NOMO-1 (cell line): ENCODE data around the gene CNTROB.

Experiments used
- DNase-seq, 2 experiments: peaks; one replicate each; lab custom pipeline; 2025; ENCODE audit not compliant: unreplicated experiment in 2 of 2; lab: John Stamatoyannopoulos, UW

The CNTROB gene

DNA sequence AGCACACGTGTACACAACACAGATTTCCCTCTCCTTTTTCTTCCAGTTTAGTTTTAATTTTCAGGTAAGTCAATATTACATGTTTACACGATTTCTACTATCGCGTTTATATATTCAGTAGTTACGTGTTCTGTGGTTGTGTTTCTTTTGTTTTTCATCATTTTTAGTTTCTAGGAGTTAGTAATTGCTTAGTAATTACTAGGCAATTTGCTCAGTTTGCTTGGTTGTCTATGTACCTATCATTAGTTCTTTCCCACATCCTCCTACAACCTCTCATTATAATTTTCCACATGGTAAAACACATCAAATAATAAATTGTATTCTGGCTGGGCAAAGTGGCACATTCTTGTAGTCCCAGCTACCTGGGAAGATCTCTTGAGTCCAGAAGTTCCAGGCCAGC lies 45.8 kb downstream of the CNTROB start:
- no peak for DNase-seq

- DNase-seq, result peak; percentile 27 to 41
Observed at GRCh38 chr17:7982173-7982572, 50.2 kb downstream of the CNTROB start.

DNA sequence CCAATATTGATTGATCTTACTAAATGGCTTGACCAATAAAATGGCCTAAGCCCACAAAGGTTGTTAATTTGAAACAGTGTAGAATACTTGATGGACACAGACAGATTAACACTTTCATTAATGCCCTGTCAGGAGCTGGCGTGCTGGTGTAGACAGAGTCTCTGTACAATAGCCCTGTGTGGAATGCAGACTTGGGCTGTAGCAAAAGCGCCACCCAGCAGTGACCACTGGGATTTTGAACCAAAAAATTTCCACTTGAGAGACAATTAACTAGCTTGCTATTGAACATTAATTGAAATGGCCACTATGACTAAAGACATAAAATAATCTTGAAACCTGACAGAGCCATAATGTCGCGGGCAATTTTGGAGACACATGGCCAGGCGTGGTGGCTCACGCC lies 50.7 kb downstream of the CNTROB start:
- DNase-seq, result peak in 1 of 2 experiments; percentile 23

DNA sequence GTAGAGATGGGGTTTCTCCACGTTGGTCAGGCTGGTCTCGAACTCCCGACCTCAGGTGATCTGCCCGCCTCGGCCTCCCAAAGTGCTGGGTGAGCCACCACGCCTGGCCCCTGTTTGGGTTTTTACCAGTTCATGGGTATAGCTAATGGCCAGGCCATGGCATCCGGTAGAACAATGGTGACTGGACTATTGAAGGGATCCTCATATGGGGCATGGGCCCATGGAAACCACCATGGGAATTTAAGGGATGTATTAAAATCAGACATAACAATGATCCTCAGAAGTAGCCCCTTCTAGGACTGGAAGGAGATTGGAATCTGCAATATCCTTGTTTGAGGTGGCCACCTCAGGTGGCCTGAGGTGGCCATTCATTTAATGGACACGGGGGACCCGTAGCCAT lies 52.9 kb downstream of the CNTROB start:
- DNase-seq, result no peak

- DNase-seq, result no peak
Observed at GRCh38 chr17:7987112-7987893, 55.3 kb downstream of the CNTROB start.

DNA sequence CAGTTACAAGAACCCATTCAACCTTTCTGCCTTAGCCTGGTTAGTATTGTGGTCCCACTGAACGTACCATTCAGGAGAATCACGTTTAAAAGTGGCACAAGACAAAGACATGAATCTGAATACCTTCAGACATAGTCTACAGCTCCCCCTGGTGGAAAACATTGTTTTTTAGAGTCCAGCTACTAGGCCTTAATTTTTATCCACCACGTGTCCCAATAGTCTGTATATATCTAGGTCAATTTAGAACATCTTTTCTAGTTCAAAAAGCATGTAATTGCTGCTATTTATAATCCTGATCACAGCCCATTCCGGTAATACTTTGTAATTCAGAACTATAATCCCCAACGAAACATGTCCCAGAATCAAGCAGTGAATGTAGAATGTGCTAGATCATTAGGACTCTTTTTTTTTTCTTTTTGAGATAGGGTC lies 56.8 kb downstream of the CNTROB start:
- peak; percentile 30 to 76 for DNase-seq

GRCh38 chr17:7989781-7990655 lies 58.0 kb downstream of the CNTROB start:
- DNase-seq, result peak; percentile 87 to 88

DNA sequence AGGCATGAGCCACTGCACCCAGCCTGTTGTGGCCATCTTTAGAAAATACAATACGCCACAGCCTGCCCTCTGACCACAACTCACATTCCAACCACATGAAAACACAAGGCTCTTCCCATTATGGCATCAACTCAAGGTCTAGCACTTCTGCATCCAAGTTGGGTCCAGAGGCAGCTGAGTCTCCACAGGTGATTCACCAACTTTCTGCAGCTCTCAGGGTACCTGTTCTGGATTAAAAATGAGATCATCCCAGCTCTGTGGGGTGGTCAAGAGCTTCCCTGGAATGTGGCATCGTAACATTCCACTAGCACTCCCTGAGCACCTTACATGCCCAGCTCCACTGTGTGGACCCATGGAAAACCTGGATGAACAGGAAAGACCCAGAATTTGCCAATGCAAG lies 60.5 kb downstream of the CNTROB start:
- no peak for DNase-seq

- DNase-seq, result peak; percentile 28 to 38
Observed at GRCh38 chr17:7992924-7993323, 60.9 kb downstream of the CNTROB start.

DNA sequence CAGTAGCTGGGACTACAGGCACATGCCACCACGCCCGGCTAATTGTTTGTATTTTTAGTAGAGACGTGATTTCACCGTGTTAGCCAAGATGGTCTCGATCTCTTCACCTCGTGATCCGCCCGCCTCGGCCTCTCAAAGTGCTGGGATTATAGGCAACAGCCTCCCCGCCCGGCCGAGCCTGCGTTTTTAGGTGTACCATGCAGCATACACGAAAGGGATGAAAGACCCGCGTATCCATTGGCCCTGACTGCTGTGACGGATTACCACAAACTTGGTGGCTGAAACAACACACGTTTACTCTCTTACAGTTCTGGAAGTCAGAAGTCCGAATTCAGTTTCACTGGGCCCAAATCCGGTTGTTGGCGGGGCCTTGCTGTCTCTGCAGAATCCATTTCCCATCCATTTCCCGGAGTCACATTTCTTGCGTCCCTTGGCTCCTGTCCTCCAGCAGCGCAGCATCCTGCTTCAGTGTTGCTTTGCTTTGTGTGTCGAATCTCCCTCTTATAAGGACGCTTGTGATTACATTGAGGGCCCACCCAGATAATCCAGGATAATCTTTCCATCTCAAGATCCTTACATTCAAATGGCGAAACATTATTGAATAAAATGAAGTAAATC lies 62.1 kb downstream of the CNTROB start:
- DNase-seq, result no peak

DNA sequence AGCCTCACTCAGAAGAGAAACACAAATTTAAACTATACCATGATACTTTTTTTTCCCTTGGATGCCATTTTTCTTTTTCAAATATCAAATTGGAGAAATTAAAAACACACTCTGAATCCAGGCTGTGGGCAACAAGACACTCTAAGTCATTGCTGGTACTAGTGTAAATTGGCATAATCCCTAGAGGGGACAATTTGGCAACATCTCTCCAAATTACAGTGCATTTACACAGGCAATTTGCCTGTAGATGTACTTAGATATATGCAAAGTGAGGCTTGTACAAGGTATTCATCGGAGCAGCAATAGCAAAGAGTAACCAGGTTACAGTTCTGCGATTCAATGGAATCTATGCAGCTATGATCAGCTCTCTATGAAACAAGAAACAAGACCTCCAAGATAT lies 63.7 kb downstream of the CNTROB start:
- no peak for DNase-seq

GRCh38 chr17:7997186-7997585 lies 65.2 kb downstream of the CNTROB start:
- DNase-seq, result peak; percentile 31 to 58
